ENCODE measurements around the gene ULK3.

The ULK3 gene

GRCh38 chr15:74798388-74799254, 44.3 kb downstream of the ULK3 start:
- no peak for DNase-seq

- no peak for DNase-seq
Measured at GRCh38 chr15:74795966-74796625, 46.9 kb downstream of the ULK3 start.

GRCh38 chr15:74794970-74795349, 48.0 kb downstream of the ULK3 start:
- DNase-seq: no peak

DNA sequence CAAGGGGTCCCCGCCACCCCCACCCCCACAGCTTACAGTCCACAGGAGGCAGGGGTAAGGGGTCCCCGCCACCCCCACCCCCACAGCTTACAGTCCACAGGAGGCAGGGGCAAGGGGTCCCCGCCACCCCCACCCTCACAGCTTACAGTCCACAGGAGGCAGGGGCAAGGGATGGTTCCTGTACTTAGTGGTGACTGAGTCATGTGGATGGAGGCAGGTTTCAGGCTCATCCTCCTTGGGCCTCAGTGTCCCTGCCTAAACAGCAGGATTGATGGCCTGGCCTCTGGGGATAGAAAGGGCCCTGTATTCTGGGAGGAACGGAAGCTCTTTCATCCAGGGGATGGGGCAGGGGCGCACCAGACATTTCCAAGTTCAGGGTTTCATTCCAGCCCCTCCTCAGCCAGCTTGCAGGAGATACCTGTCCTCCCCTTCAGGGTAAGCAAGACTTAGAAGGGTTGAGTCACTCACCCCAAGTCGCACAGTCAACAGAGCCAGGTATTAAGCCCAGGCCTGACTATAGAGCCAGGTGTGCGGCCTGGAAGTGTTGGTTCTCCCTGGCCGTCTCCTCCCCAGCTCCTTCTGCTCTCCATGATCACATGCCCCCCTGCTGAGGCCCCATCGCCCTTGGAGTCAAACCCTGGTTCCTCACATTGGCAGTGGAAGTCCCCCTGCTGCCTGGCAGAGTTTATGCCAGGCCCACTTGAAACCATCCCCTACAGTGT, 48.5 kb downstream of the ULK3 start:
- DNase-seq: no peak

DNA sequence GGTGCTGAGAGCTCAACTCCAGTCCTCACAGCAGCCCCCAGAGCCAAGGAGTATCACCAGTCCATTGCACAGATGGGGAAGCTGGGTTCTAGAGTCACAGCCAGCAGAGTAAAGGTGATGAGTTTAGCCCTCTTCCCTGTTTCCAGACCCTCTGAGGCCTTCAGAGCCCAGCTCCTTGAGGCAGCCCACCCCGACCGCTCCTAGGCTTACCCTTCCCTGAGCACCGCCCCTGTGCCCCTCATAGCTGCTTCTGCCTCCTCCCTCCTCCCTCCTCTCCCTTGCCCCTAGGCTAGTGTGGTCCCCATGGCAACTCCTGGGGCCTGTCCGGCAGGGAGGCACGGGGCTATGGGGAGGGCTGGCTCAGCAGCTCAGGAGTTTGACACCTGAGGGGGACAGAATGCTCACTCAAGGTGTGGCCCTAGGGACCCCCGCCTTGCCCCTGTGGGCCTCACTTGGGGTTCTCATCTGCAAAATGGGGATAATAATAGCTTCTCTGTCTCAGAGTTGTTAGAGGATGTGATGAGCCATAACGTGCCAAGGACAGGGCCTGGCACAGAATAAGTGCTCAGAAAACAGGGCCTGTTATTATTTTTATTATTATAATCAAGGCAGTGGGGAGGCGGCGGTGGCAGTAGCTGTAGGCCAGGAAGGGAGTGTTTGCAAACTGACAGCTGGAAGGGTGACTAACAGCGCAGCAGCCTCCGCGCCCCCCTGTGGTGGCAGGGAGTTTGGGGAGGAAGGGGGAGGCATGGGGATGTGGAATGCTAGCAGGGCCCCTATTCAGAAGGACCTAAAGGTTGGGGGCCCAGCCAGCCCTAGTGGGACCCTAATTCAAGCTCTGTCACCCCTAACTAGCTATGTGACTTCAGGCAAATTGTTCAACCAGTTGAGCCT, 49.6 kb downstream of the ULK3 start:
- no peak for DNase-seq

DNA sequence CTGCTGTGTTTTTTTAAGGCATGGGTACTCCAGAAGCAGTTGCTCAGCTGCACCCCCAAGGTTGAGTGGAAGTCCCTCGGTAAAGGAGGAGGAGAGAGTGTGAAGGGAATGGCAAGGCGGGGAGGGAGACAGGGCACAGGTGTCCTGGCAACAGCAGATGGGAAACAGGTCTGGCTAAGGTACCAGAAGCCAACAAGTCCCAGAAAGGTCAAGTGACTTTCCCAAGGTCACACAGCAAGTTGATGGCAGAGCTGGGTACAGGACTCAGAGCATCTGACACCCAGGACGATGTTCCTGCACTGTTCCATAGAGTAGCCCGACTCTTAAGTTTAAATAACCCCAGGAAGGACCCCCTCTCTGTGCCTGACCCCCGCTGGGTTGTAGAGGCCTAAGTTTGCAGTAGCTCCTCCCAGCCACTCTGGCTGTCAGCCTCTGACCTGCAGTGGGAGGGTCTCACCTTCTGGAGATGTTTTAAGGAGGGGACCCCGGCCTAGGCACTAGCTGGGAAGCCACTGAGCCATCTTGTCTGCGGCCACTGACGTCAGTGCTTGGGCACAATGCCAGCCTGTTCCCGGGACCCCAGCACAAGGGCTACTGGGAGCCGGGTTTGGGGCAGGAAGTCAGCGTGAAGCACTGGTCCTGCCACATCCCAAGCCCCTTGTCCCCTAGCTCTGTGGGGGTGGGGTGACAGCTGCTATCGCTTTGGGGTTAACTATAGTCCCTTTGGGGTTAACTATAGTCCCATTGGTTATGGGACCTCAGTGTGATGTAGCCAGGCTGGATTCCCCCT, 50.5 kb downstream of the ULK3 start:
- no peak for DNase-seq

- no peak for DNase-seq
Measured at GRCh38 chr15:74791667-74792066, 51.3 kb downstream of the ULK3 start.

DNA sequence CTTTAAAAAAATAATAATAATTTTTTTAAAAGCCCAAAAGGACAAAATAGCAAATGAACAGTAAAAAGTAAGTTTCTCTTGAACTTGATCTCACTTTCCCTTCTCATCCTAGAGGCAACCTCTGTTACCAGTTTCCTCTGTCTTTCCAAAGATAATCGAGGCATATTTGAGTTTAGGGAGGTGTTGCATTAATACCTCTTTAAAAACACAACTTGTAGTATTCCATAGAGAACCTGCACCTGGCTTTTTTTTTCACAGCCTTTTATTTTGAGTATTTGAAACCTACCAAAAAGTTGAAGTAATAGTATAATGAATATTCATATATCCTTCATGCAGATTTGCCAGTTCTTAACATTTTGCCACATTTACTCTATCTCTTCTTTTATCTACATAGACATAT, 51.9 kb downstream of the ULK3 start:
- DNase-seq: no peak

- no peak for DNase-seq
Measured at GRCh38 chr15:74790080-74790916, 52.7 kb downstream of the ULK3 start.

DNA sequence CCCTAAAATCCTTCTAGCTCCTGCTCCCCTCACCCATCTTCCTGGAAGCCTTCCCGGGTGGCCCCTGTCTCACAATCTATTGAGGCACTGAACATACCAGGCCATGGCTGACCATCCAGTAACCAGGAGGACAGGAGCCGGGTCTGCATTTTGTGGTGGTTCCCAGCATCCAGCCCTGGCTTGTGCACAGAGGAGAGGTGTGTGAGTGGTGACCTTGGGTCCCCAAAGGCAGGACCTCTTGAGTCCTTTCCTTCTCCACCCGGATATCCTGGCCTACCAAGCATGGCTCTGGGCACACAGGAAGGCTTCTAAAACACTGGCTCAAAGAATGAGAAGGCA, 53.2 kb downstream of the ULK3 start:
- DNase-seq: no peak

GRCh38 chr15:74789171-74789631, 53.8 kb downstream of the ULK3 start:
- no peak for DNase-seq

GRCh38 chr15:74788683-74789151, 54.2 kb downstream of the ULK3 start:
- DNase-seq: no peak

GRCh38 chr15:74788042-74788682, 54.8 kb downstream of the ULK3 start:
- no peak for DNase-seq

DNA sequence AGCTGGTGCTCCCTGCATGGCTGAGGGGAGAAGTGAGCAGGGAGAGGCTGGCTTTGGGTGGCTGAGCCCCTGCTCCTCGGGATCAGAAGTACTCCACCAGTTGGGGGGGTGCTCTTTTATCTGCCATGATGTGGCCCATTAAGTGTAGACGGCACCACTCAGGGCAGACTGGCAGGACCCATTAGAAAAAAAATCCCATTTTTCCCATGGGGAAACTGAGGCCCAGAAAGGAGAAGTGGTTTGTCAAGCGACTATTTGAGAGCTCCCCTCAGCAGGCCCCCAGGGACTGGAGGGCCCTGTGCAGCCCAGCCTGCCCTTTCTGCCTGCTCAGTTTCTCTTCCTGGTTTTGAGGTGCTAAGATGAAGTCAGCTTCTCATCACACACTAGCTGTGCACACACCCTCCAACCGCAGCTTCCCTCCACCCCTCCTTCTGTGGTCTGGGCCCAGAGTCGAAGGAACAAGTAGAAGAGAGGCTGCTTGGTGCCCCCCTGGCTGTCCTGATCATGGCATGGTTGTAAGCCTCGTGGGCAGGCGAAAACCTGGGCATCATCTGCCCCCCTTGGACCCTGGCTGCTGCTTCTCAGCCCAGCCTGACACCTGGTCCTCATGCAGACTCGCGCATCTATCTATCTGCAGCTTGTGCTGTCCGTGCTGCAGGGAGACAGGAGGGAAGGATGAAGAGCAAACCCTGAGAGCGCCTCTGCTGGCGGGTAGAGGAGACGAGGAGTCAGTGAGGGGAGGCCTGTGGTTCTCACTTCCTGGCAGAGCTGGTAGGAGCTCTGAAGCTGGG, 55.5 kb downstream of the ULK3 start:
- DNase-seq: no peak

DNA sequence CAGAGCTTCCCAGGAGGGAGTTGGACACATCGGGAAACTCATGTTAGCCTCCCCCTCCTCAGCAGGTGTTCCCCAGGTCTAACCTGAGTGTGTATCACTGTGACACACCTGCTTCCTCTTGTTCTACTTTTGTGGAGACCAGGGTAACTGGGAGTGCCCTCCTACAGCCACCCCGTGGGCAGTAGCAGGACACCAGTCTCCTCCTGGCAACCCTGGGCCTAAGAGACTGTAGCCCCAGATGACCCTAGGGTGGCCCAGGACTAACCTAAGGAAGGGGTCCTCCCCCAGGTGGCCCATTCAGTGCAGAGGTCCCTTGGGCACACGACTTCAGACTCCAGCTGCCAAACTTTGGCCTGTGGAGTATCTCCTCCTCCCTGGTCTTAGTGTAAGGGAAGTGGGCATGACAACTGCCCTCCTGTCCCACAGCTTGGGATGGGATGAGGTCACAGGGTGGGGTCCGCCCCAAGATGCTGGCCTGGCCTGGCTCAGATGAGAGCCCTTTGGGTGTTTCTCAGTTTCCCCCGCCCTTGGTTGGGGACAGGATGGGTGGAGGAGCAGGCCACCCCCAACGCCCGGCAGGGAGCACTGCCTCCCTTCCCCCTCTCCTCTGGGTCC, 56.3 kb downstream of the ULK3 start:
- DNase-seq: no peak
